Cardiac septum (tissue), 1 donor: ENCODE data around the gene SPPL3. TPM values are rescaled to one million over a fixed set of nuclear protein-coding genes. Genes with fewer than 3 reads are reported as not detected.

Experiments used
- DNase-seq: peaks from one replicate; pipeline ENCODE4 v3.0.0-alpha.2; 2020; ENCODE audit warnings: low spot score
- intact Hi-C: fragments of 100-400 bp; cut with DNase I; formaldehyde crosslinking; loops from one replicate; pipeline ENCODE4 v1.14.0; 2022
- total RNA-seq: library from RNA; stranded (reverse); fragmentation: NEBNext Ultra II Directional; extraction: Animal tissue kit (Norgen Biotek cat#: 25700); gene quantifications from one replicate; pipeline ENCODE4 v1.2.1, GENCODE V29; 2021
- donor health status: DM: no; HTN: no; CAD: no.

Gene SPPL3
- total RNA-seq, 1 donor from 2014 or later, result 32.2 TPM

- intact Hi-C loops, result loop anchor here (5.0 kb wide), 1 partner anchor 76 kb away; no protein-coding TSS in a partner anchor
- no peak for DNase-seq
Observed at GRCh38 chr12:120830966-120831365, 73.2 kb downstream of the SPPL3 start.

- no peak for DNase-seq
- intact Hi-C loops, result loop anchor here (5.0 kb wide), 1 partner anchor 77 kb away; no protein-coding TSS in a partner anchor
Observed at GRCh38 chr12:120830052-120830940, 73.9 kb downstream of the SPPL3 start.

GRCh38 chr12:120826335-120826734, 77.8 kb downstream of the SPPL3 start:
- intact Hi-C loops, result no loop called here
- no peak for DNase-seq

- intact Hi-C loops, result no loop called here
- DNase-seq, result no peak
Observed at GRCh38 chr12:120825337-120825736, 78.8 kb downstream of the SPPL3 start.

- no peak for DNase-seq
- intact Hi-C loops, result no loop called here
Observed at GRCh38 chr12:120822832-120823503, 81.2 kb downstream of the SPPL3 start.

- no peak for DNase-seq
- intact Hi-C loops, result no loop called here
Observed at GRCh38 chr12:120821878-120822277, 82.3 kb downstream of the SPPL3 start.

GRCh38 chr12:120820884-120821510, 83.2 kb downstream of the SPPL3 start:
- no peak for DNase-seq
- intact Hi-C loops, result no loop called here

- no peak for DNase-seq
- intact Hi-C loops, result no loop called here
Observed at GRCh38 chr12:120818416-120818815, 85.7 kb downstream of the SPPL3 start.

GRCh38 chr12:120817559-120818330, 86.4 kb downstream of the SPPL3 start:
- intact Hi-C loops, result no loop called here
- DNase-seq, result no peak

- DNase-seq, result no peak
- intact Hi-C loops, result no loop called here
Observed at GRCh38 chr12:120816363-120816762, 87.8 kb downstream of the SPPL3 start.

GRCh38 chr12:120814903-120815429, 89.2 kb downstream of the SPPL3 start:
- no peak for DNase-seq
- intact Hi-C loops, result no loop called here

GRCh38 chr12:120814203-120814902, 89.8 kb downstream of the SPPL3 start:
- DNase-seq, result no peak
- intact Hi-C loops, result no loop called here

GRCh38 chr12:120813588-120814153, 90.5 kb downstream of the SPPL3 start:
- intact Hi-C loops, result no loop called here

GRCh38 chr12:120810021-120810420, 94.1 kb downstream of the SPPL3 start:
- intact Hi-C loops, result no loop called here
- DNase-seq, result no peak

More at GRCh38 chr12:120813588-120814153, 90.5 kb downstream of the SPPL3 start:
- no peak for DNase-seq

- intact Hi-C loops, result no loop called here
- no peak for DNase-seq
Observed at GRCh38 chr12:120804428-120804827, 99.7 kb downstream of the SPPL3 start.

- intact Hi-C loops, result no loop called here
- DNase-seq, result no peak
Observed at GRCh38 chr12:120801146-120801545, 103.0 kb downstream of the SPPL3 start.

- intact Hi-C loops, result no loop called here
Observed at GRCh38 chr12:120800665-120801064, 103.5 kb downstream of the SPPL3 start.

GRCh38 chr12:120799243-120800045, 104.7 kb downstream of the SPPL3 start:
- intact Hi-C loops, result no loop called here
- no peak for DNase-seq

More at GRCh38 chr12:120800665-120801064, 103.5 kb downstream of the SPPL3 start:
- no peak for DNase-seq
